ENCODE measurements around the gene PRELID3B. TPM values are rescaled to one million over a fixed set of nuclear protein-coding genes. Genes with fewer than 3 reads are reported as not detected.
"Not testable (repeated sequence)": the region's sequence is repeated elsewhere in the genome, so short reads cannot be mapped to it uniquely, and the experiment has no call there.

The PRELID3B gene
- total RNA-seq, 1 donor from 2014 or later: 123 TPM

- intact Hi-C loops (cut with micrococcal nuclease): no loop called here
- DNase-seq (ENCODE audit: low spot score): no peak
- Mint-ChIP-seq H3K4me1 (ENCODE audit: low read depth) (peaks cover 28% of the 10 kb centered on the region), H3K27me3 (ENCODE audit: insufficient read depth) (no peaks in the 10 kb centered on the region), H3K9me3 (no peaks in the 10 kb centered on the region), H3K36me3 (ENCODE audit: low read depth) (peaks cover 11% of the 10 kb centered on the region), H3K27ac (no peak overlapping the region), H3K4me3 (no peak overlapping the region)
These were observed 23.8 kb downstream of the PRELID3B start for GRCh38 chr20:59018817-59019216.

- no peak for DNase-seq (ENCODE audit: low spot score)
- Mint-ChIP-seq H3K27me3 (ENCODE audit: insufficient read depth) (peaks cover 2% of the 10 kb centered on the region), H3K4me3 (no peak overlapping the region), H3K27ac (no peak overlapping the region), H3K4me1 (ENCODE audit: low read depth) (peaks cover 34% of the 10 kb centered on the region), H3K36me3 (ENCODE audit: low read depth) (peaks cover 8% of the 10 kb centered on the region), H3K9me3 (no peaks in the 10 kb centered on the region)
- intact Hi-C loops (cut with micrococcal nuclease): no loop called here
These were observed 24.9 kb downstream of the PRELID3B start for GRCh38 chr20:59017493-59018231.

- DNase-seq (ENCODE audit: low spot score): no peak
- Mint-ChIP-seq H3K4me3 (peak overlapping the region; percentile 24), H3K4me1 (ENCODE audit: low read depth) (peaks cover 34% of the 10 kb centered on the region), H3K27ac (no peak overlapping the region), H3K36me3 (ENCODE audit: low read depth) (peaks cover 4% of the 10 kb centered on the region), H3K27me3 (ENCODE audit: insufficient read depth) (peaks cover 2% of the 10 kb centered on the region), H3K9me3 (no peaks in the 10 kb centered on the region)
- intact Hi-C loops (cut with micrococcal nuclease): no loop called here
These were observed 25.6 kb downstream of the PRELID3B start for GRCh38 chr20:59016795-59017492.

GRCh38 chr20:59015812-59016711, 26.5 kb downstream of the PRELID3B start:
- H3K36me3 Mint-ChIP-seq (ENCODE audit: low read depth): peaks cover 4% of the 10 kb centered on the region
- no peak overlapping the region for H3K4me3 Mint-ChIP-seq
- H3K4me1 Mint-ChIP-seq (ENCODE audit: low read depth): peaks cover 42% of the 10 kb centered on the region
- intact Hi-C loops (cut with micrococcal nuclease): no loop called here
- H3K27ac Mint-ChIP-seq: peak overlapping the region; percentile 5
- DNase-seq (ENCODE audit: low spot score): no peak
- H3K27me3 Mint-ChIP-seq (ENCODE audit: insufficient read depth): peaks cover 2% of the 10 kb centered on the region
- no peaks in the 10 kb centered on the region for H3K9me3 Mint-ChIP-seq

- peaks cover 2% of the 10 kb centered on the region for H3K36me3 Mint-ChIP-seq (ENCODE audit: low read depth)
- no peak for DNase-seq (ENCODE audit: low spot score)
- intact Hi-C loops (cut with micrococcal nuclease): no loop called here
- peaks cover 2% of the 10 kb centered on the region for H3K27me3 Mint-ChIP-seq (ENCODE audit: insufficient read depth)
- H3K4me3 Mint-ChIP-seq: no peak overlapping the region
- H3K27ac Mint-ChIP-seq: no peak overlapping the region
- H3K9me3 Mint-ChIP-seq: no peaks in the 10 kb centered on the region
- peaks cover 42% of the 10 kb centered on the region for H3K4me1 Mint-ChIP-seq (ENCODE audit: low read depth)
These were observed 27.2 kb downstream of the PRELID3B start for GRCh38 chr20:59015411-59015810.

GRCh38 chr20:59014680-59015389, 27.8 kb downstream of the PRELID3B start:
- Mint-ChIP-seq H3K4me3 (no peak overlapping the region), H3K27ac (no peak overlapping the region), H3K27me3 (ENCODE audit: insufficient read depth) (peaks cover 2% of the 10 kb centered on the region), H3K36me3 (ENCODE audit: low read depth) (peaks cover 2% of the 10 kb centered on the region), H3K9me3 (no peaks in the 10 kb centered on the region), H3K4me1 (ENCODE audit: low read depth) (peaks cover 42% of the 10 kb centered on the region)
- intact Hi-C loops (cut with micrococcal nuclease): no loop called here
- no peak for DNase-seq (ENCODE audit: low spot score)

- Mint-ChIP-seq H3K27me3 (ENCODE audit: insufficient read depth) (peaks cover 2% of the 10 kb centered on the region), H3K27ac (peak overlapping the region; percentile 6), H3K36me3 (ENCODE audit: low read depth) (peaks cover 2% of the 10 kb centered on the region), H3K4me3 (no peak overlapping the region), H3K4me1 (ENCODE audit: low read depth) (peaks cover 42% of the 10 kb centered on the region), H3K9me3 (no peaks in the 10 kb centered on the region)
- intact Hi-C loops (cut with micrococcal nuclease): no loop called here
- DNase-seq (ENCODE audit: low spot score): no peak
These were observed 28.5 kb downstream of the PRELID3B start for GRCh38 chr20:59013959-59014608.

- DNase-seq (ENCODE audit: low spot score): no peak
- H3K4me3 Mint-ChIP-seq: no peak overlapping the region
- no peaks in the 10 kb centered on the region for H3K9me3 Mint-ChIP-seq
- peaks cover 42% of the 10 kb centered on the region for H3K4me1 Mint-ChIP-seq (ENCODE audit: low read depth)
- H3K27me3 Mint-ChIP-seq (ENCODE audit: insufficient read depth): peaks cover 2% of the 10 kb centered on the region
- H3K36me3 Mint-ChIP-seq (ENCODE audit: low read depth): peaks cover 2% of the 10 kb centered on the region
- H3K27ac Mint-ChIP-seq: no peak overlapping the region
- intact Hi-C loops (cut with micrococcal nuclease): no loop called here
These were observed 29.3 kb downstream of the PRELID3B start for GRCh38 chr20:59013031-59013951.

- H3K4me1 Mint-ChIP-seq (ENCODE audit: low read depth): peaks cover 34% of the 10 kb centered on the region
- DNase-seq (ENCODE audit: low spot score); H3K36me3 Mint-ChIP-seq (ENCODE audit: low read depth); H3K27me3 Mint-ChIP-seq (ENCODE audit: insufficient read depth); intact Hi-C loops (cut with micrococcal nuclease); H3K4me3 Mint-ChIP-seq; H3K9me3 Mint-ChIP-seq; H3K27ac Mint-ChIP-seq: not testable (repeated sequence)
These were observed 30.8 kb downstream of the PRELID3B start for GRCh38 chr20:59011874-59012157.

- H3K36me3 Mint-ChIP-seq (ENCODE audit: low read depth): peaks cover 2% of the 10 kb centered on the region
- H3K27ac Mint-ChIP-seq: no peak overlapping the region
- peaks cover 29% of the 10 kb centered on the region for H3K4me1 Mint-ChIP-seq (ENCODE audit: low read depth)
- DNase-seq (ENCODE audit: low spot score): no peak
- H3K27me3 Mint-ChIP-seq (ENCODE audit: insufficient read depth): peaks cover 2% of the 10 kb centered on the region
- H3K9me3 Mint-ChIP-seq: no peaks in the 10 kb centered on the region
- peak overlapping the region; percentile 4 for H3K4me3 Mint-ChIP-seq
- intact Hi-C loops (cut with micrococcal nuclease): no loop called here
These were observed 31.4 kb downstream of the PRELID3B start for GRCh38 chr20:59010995-59011873.
